Large intestine (tissue), 3 donors: ENCODE measurements around the gene TGM5. TPM values are rescaled to one million over a fixed set of nuclear protein-coding genes. Genes with fewer than 3 reads are reported as not detected.

Source experiments
- DNase-seq, 2 donors: peaks; one replicate each; pipeline versions ENCODE4 v3.0.0 to v3.0.0-alpha.2; 2013
- H3K27ac ChIP-seq: one replicate; pipeline ENCODE4 v1.5.1; 2013; ENCODE audit warnings: low read length
- H3K27me3 ChIP-seq: 2 replicates; pipeline ENCODE4 v1.6.1; 2013; ENCODE audit warnings: low read length; ENCODE audit not compliant: control insufficient read depth, insufficient read depth
- H3K36me3 ChIP-seq: 2 replicates; pipeline ENCODE4 v1.6.1; 2013; ENCODE audit warnings: low read length; ENCODE audit not compliant: control insufficient read depth, insufficient read depth
- H3K4me1 ChIP-seq: one replicate; pipeline ENCODE4 v1.6.1; 2013; ENCODE audit warnings: low read length; ENCODE audit not compliant: control insufficient read depth, insufficient read depth
- H3K4me3 ChIP-seq: one replicate; pipeline ENCODE4 v1.5.1; 2013; ENCODE audit warnings: low read length
- H3K9me3 ChIP-seq: one replicate; pipeline ENCODE4 v1.6.1; 2013; ENCODE audit warnings: mild to moderate bottlenecking, low read depth, low read length, moderate library complexity; ENCODE audit not compliant: control insufficient read depth
- WGBS: methylation state at CpG from one replicate; pipeline ENCODE4 v1.1.5; 2013; ENCODE audit warnings: low lambda C conversion rate; ENCODE audit not compliant: insufficient coverage; 5-methylcytosine and 5-hydroxymethylcytosine counted together
- polyA plus RNA-seq: library from polyadenylated mRNA; unstranded; fragments of 120-200 nt; gene quantifications from one replicate; pipeline ENCODE4 v1.2.1, GENCODE V29; 2013

TGM5 gene
- polyA plus RNA-seq, 1 donor: 0.03 TPM

DNA sequence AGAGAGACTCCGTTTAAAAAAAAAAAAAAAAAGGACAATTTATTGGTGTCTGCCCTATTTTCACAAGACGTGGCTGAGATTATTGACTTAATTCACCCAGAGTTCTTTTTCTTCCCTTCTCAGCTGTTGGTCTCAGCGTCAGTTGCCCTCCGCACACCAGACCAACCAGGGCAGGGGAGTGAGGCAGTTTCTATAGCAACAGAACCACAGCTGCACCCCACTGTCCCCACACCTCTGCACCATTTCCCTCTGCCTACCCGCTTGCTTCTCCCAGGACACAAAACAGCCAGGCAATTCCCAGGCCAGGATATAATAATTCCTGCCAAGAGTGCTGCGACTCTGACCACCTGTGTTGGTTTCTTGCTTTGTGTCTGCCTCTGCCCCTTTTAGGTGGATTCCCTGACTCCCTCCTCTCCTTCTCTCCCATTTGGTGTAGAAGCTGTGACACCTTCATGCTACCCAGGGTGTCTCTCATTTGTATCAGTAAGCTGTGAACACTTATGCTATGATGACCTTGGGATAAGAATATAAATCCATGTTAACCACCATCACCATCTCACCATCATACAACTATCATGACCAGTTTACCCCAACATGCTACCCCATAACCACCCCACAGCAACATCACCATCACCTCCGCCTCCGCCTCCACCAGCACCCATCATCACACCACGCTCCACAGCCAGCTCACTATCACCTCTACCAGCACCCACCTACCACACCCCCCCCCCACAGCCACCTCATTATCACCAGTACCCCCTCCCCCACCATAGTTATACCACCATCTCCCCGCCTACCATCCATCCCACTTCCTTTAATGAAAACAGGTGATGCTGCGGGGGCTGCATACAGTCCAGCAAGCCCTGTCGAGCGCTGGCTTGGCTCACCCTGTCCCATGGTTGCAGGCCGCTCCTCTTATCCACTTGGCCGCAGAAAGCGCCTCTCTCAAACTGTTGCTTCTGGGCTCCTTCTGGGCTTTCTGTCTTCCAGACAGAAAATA is 46.5 kb downstream of the TGM5 start:
- no peak for DNase-seq
- WGBS: 0% methylated on average over 1 of the region's 16 CpGs
- no peak overlapping the region for H3K27ac ChIP-seq
- no peaks in the 10 kb centered on the region for H3K9me3 ChIP-seq
- H3K27me3 ChIP-seq: no peaks in the 10 kb centered on the region
- no peak overlapping the region for H3K4me3 ChIP-seq
- H3K36me3 ChIP-seq: no peaks in the 10 kb centered on the region
- H3K4me1 ChIP-seq: peaks cover 4% of the 10 kb centered on the region

DNA sequence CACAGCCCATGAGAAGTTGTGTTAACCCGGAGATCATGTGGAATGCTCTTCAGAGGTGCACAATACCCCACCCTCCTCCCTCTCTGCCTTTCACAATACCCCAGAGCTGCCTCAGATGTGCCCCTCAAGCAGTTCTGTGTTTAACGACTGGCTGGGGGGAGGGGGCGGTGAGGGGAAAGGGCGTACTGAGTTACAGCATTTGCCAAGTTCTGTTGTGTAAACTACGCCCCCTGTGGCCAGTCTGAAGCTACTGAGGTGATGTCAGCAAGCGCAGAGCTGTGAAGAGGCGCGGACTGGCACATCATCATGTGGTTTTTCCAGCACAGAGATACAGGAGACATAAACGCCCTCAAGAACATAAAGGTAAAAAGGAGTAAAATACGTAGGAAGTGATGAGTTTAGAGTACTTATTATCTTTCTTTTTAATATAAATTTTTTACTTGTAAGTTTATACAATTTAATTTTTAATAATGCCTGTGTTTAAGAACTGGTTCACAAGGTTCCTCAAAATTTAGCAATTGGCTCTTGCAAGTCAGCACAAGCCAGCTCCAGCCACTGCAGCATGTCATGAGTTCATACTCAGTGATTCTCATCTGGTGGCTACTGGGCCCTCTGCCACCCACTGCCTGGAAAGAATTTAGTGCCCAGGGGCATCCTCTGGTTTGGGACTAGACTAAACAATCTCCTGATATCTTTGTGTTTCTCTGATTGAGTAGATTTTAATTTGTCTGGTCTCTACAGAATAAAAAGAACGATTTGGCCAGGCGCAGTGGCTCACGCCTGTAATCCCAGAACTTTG is 47.6 kb downstream of the TGM5 start:
- Histone ChIP-seq H3K27me3 (no peaks in the 10 kb centered on the region), H3K4me1 (peaks cover 4% of the 10 kb centered on the region), H3K4me3 (no peak overlapping the region), H3K36me3 (no peaks in the 10 kb centered on the region), H3K27ac (no peak overlapping the region), H3K9me3 (no peaks in the 10 kb centered on the region)
- no peak for DNase-seq
- WGBS: 77% methylated on average over 1 of the region's 13 CpGs

DNA sequence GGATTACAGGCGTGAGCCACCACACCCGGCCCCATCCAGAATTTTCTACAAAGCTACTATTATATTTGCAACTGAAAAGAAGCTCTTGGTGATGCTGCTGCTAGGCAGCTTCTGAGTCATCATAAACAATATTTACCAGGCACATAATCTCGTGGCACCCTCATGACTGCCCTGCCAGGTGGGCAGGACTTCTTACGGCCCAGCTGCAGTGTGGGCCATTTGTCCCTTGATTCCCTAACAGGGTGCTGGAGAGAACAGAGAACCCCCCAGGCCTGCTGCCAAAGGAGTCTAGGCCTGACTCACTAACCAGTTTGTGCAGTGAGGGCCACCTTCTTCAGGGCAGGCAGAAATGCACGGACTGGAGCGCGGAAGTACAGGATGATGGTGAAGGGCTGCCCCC is 50.8 kb downstream of the TGM5 start:
- Histone ChIP-seq H3K9me3 (no peaks in the 10 kb centered on the region), H3K27ac (no peak overlapping the region), H3K4me1 (no peaks in the 10 kb centered on the region), H3K4me3 (no peak overlapping the region), H3K36me3 (no peaks in the 10 kb centered on the region), H3K27me3 (no peaks in the 10 kb centered on the region)
- DNase-seq: no peak
- no CpG with 5 or more reads among the region's 7 CpGs for WGBS

DNA sequence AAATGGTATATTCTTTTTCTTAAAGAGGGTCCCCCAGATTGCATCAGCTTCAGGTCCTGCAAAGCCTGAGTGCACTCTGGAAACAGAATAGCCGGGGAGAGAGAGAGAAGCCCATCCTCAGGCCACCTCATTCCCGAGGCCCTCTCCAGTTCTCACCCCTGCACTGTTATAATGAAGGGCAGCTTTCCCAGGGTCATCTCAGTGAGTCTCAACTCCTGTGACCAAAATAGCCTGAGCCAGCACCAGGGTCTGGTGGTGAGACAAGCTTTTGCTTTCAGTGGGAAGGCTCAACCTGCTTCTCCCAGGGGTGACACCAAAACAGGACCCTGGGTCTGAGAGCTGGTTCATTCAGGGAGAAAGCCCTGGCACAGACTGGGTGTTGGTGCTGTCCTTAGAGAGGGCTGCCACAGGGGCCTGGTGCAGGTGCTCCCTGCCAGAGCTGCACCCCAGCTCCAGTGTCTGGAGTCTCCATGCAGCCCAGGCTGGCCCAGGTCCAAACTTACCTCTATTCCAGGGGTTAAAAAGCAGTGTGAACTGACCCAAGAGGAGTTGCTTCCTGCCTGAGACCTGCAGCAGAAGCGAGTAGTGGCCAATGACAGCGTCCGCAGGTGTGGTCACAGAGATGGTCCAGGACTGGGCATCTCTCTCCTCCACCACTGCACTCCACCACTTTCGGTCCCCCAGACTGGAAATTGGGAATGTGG is 52.0 kb downstream of the TGM5 start:
- Histone ChIP-seq H3K27ac (no peak overlapping the region), H3K36me3 (no peaks in the 10 kb centered on the region), H3K27me3 (peaks cover 6% of the 10 kb centered on the region), H3K9me3 (no peaks in the 10 kb centered on the region), H3K4me1 (no peaks in the 10 kb centered on the region), H3K4me3 (no peak overlapping the region)
- no peak for DNase-seq
- no CpG with 5 or more reads among the region's 6 CpGs for WGBS

DNA sequence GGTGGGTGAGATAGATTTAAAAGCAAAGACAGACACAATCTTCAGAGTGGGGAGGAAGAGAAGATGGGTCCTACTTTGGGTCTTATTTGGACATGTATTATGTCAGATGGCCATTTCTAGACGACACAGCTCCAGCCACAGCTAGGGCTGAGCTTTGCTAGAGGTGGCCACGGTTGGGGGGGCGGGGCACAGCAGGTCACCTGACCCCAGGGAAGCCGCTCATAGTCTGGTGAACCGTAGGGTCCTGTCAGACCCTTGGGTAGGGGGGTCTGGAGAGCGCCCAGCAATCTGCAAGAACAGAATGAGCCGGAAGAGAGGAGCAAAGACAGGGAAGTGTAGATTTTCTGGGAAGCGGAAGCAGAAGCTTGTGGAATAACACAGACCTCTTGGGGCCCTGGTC is 52.6 kb downstream of the TGM5 start:
- DNase-seq: no peak
- H3K4me3 ChIP-seq: no peak overlapping the region
- H3K36me3 ChIP-seq: no peaks in the 10 kb centered on the region
- no peaks in the 10 kb centered on the region for H3K9me3 ChIP-seq
- H3K27ac ChIP-seq: no peak overlapping the region
- H3K4me1 ChIP-seq: no peaks in the 10 kb centered on the region
- WGBS: no CpG with 5 or more reads among the region's 8 CpGs
- H3K27me3 ChIP-seq: peaks cover 11% of the 10 kb centered on the region

DNA sequence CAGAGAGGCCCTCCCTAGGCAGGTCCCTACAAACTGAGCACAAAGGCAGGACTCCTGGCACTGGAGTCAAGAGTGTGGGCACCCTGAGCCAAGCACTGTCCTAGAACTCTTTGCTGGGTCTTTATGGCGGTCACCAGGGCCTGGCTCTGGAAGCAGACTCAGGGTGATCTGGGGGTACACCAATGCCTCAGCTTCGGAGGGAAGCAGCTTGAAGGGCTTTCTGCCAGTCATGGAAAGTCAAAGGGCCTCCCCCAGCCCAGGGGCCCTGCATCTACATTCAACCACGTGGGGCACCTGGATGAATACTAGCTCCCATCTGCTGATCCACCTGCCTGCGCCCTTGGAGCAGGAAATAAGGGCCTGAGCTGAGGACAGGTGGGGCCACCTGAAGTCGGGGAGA is 53.3 kb downstream of the TGM5 start:
- H3K4me3 ChIP-seq: no peak overlapping the region
- WGBS: no CpG with 5 or more reads among the region's 5 CpGs
- H3K27ac ChIP-seq: no peak overlapping the region
- no peak for DNase-seq
- H3K4me1 ChIP-seq: no peaks in the 10 kb centered on the region
- H3K36me3 ChIP-seq: no peaks in the 10 kb centered on the region
- H3K9me3 ChIP-seq: no peaks in the 10 kb centered on the region
- H3K27me3 ChIP-seq: peaks cover 18% of the 10 kb centered on the region

DNA sequence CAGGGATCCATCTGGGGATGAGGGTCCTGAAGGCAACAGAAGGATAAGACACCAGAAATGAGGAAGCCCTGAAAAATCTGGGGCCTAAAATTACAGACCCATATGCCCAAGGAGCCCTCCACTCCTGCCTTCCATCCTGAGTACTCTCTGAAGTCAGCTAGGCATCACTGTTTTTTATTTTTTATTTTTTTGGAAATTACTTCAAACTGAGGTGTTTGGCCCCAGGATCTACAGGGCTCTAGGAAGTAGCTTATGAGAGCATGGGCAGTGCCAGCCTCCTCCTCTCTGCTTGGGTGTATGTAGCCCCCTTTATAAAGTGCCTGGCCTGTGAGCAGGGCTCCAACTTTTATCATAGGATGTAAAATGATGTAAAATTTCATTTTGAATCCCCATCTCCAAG is 53.8 kb downstream of the TGM5 start:
- H3K4me1 ChIP-seq: no peaks in the 10 kb centered on the region
- H3K27me3 ChIP-seq: peaks cover 22% of the 10 kb centered on the region
- H3K36me3 ChIP-seq: no peaks in the 10 kb centered on the region
- H3K27ac ChIP-seq: no peak overlapping the region
- no peak overlapping the region for H3K4me3 ChIP-seq
- no peak for DNase-seq
- H3K9me3 ChIP-seq: no peaks in the 10 kb centered on the region

DNA sequence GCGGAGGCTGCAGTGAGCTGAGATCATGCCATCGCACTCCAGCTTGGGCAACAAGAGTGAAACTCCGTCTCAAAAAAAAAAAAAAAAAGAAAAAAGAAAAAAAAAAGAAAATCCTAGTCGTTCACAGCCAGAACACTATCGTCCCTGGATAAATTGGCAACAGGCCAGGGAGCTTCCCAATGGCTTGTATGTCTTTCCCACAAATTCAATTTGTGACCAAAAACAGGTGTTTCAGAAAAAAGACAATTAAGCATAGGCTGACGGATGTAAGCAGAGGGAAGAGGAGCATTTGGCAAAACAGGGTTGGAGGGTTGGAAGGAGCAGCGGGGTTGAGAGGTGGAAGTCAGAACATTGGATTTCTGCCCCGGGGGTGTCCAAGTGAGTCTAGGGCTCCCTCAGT is 54.4 kb downstream of the TGM5 start:
- Histone ChIP-seq H3K36me3 (no peaks in the 10 kb centered on the region), H3K27me3 (peaks cover 26% of the 10 kb centered on the region), H3K4me3 (no peak overlapping the region), H3K9me3 (no peaks in the 10 kb centered on the region), H3K4me1 (no peaks in the 10 kb centered on the region), H3K27ac (no peak overlapping the region)
- DNase-seq: no peak
- WGBS: no CpG with 5 or more reads among the region's 8 CpGs

DNA sequence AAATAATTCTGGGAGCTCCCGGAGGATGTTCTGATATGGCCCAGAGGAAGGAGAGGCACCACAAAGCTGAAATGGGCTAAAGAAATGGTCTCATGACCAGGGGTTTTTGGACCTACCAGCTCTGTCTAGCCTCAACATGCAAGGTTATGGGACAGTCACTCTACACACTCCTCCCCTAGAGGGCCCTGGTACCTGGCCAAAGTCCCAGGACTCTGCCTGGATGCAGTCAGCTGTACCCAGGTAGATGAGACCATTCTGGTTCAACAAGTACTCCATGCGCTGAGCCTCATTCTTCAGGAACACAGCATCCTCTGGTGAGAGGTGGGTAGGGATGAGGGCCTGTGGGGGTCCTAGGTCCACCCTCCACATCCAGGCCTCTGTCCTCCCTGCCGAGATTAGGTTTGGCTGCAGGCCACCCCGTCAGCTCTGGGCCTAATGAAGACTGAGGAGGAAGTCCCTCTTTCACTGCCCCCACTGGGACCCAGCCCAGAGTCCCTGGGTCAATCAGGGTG is 55.4 kb downstream of the TGM5 start:
- no peak overlapping the region for H3K4me3 ChIP-seq
- no CpG with 5 or more reads among the region's 4 CpGs for WGBS
- no peak overlapping the region for H3K27ac ChIP-seq
- peaks cover 30% of the 10 kb centered on the region for H3K27me3 ChIP-seq
- no peaks in the 10 kb centered on the region for H3K9me3 ChIP-seq
- no peak for DNase-seq
- no peaks in the 10 kb centered on the region for H3K36me3 ChIP-seq
- H3K4me1 ChIP-seq: no peaks in the 10 kb centered on the region

DNA sequence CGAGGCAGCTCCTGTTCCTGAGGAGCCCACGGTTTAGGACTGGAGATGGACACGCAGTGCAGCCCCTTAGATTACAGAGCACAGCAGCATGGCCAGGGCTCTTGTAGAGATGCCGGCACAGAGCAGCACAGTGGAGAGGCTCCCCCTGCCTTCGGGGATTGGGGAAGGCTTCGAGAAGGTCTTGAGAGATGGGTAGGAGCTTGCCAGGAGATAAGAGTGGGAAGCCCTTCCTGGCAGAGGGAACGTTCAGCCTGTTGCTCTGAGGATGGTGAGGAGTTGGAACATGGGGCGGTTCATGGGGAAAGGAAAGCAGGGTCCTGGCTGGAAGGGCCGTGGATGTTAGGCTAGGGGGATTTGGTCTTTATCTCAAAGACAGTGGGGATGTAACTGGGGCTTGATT is 55.9 kb downstream of the TGM5 start:
- Histone ChIP-seq H3K4me1 (no peaks in the 10 kb centered on the region), H3K4me3 (no peak overlapping the region), H3K36me3 (no peaks in the 10 kb centered on the region), H3K9me3 (no peaks in the 10 kb centered on the region), H3K27me3 (peaks cover 32% of the 10 kb centered on the region), H3K27ac (no peak overlapping the region)
- DNase-seq: no peak
- 84% methylated on average over 2 of the region's 9 CpGs for WGBS
